SK-N-SH (cell line): ENCODE data around the gene RTN4RL1. TPM values are rescaled to one million over a fixed set of nuclear protein-coding genes. Genes with fewer than 3 reads are reported as not detected.

Experiments
- CTCF ChIA-PET: fragments of 300-600, 350-600 bp; formaldehyde crosslinking; extraction: SDS; loops from one replicate; lab custom pipeline; 2021; lab: Yijun Ruan, JAX
- POLR2A ChIA-PET: fragments of 350-600 bp; sonication (Branson Sonifier 250); formaldehyde crosslinking; extraction: SDS; loops from one replicate; lab custom pipeline; 2020; ENCODE audit warnings: antibody characterized with exemption, inconsistent platforms; lab: Yijun Ruan, JAX
- DNase-seq: peaks from one replicate; pipeline ENCODE4 v3.0.0; 2012
- H2AFZ ChIP-seq: fragments of 200-600 bp; sonication (generic); 2 replicates; pipeline ENCODE4 v1.8.1; 2016; ENCODE audit warnings: antibody characterized with exemption, mild to moderate bottlenecking, low read depth
- H3F3A ChIP-seq: fragments of 200-600 bp; sonication (generic); replicated peaks from 2 replicates; pipeline ENCODE3; 2016; ENCODE audit warnings: antibody characterized with exemption, mild to moderate bottlenecking; ENCODE audit not compliant: insufficient read depth
- H3K27ac ChIP-seq, 2 experiments: fragments of 200-500 bp in 1 of 2; fragments of 200-600 bp in 1 of 2; sonication (Bioruptor generic) in 1 of 2; sonication (generic), shearing (Covaris generic) in 1 of 2; 2 replicates each; pipeline versions ENCODE4 v1.5.1 to v1.6.1; 2014 to 2016; ENCODE audit warnings: low read depth in 2 of 2, inconsistent platforms in 1 of 2, low read length in 1 of 2, mild to moderate bottlenecking in 1 of 2, mixed read lengths in 1 of 2
- H3K27me3 ChIP-seq: fragments of 200-600 bp; sonication (generic), shearing (Covaris generic); 2 replicates; pipeline ENCODE4 v1.6.1; 2016; ENCODE audit warnings: mixed run types; ENCODE audit not compliant: insufficient read depth
- H3K36me3 ChIP-seq, 2 experiments: fragments of 200-500 bp in 1 of 2; fragments of 200-600 bp in 1 of 2; sonication (Bioruptor generic) in 1 of 2; sonication (generic) in 1 of 2; replicated peaks in 1 of 2; 2 replicates each; pipeline versions ENCODE3 to v1.5.1; 2014 to 2016; ENCODE audit warnings: low read length in 1 of 2, mild to moderate bottlenecking in 1 of 2; ENCODE audit not compliant: insufficient read depth in 2 of 2, control insufficient read depth in 1 of 2
- H3K4me1 ChIP-seq, 2 experiments: fragments of 200-500 bp in 1 of 2; fragments of 200-600 bp in 1 of 2; sonication (Bioruptor generic) in 1 of 2; sonication (generic), shearing (Covaris generic) in 1 of 2; 2 replicates each; pipeline versions ENCODE4 v1.5.1 to v1.6.1; 2014 to 2016; ENCODE audit warnings: low read depth in 1 of 2, low read length in 1 of 2, mixed run types in 1 of 2; ENCODE audit not compliant: insufficient read depth in 2 of 2, control insufficient read depth in 1 of 2
- H3K4me2 ChIP-seq: fragments of 200-600 bp; sonication (generic), shearing (Covaris generic); 2 replicates; pipeline ENCODE4 v1.6.1; 2017; ENCODE audit warnings: mixed run types
- H3K4me3 ChIP-seq, 2 experiments: fragments of 200-500 bp in 1 of 2; fragments of 200-600 bp in 1 of 2; sonication (Bioruptor generic) in 1 of 2; sonication (generic), shearing (Covaris generic) in 1 of 2; 2 replicates each; pipeline versions ENCODE4 v1.5.1 to v1.8.1; 2014 to 2016; ENCODE audit warnings: low read depth in 2 of 2, inconsistent platforms in 1 of 2, low read length in 1 of 2, mild to moderate bottlenecking in 1 of 2, mixed read lengths in 1 of 2, moderate library complexity in 1 of 2
- H3K79me2 ChIP-seq: fragments of 200-600 bp; sonication (generic); 2 replicates; pipeline ENCODE4 v1.8.1; 2017; ENCODE audit warnings: mild to moderate bottlenecking; ENCODE audit not compliant: insufficient read depth
- H3K9ac ChIP-seq: fragments of 200-600 bp; sonication (generic); 2 replicates; pipeline ENCODE4 v1.6.1; 2017; ENCODE audit warnings: mixed run types
- H3K9me2 ChIP-seq: fragments of 200-600 bp; sonication (generic); 2 replicates; pipeline ENCODE4 v1.6.1; 2017; ENCODE audit warnings: mixed run types
- H3K9me3 ChIP-seq: fragments of 200-600 bp; sonication (generic); 2 replicates; pipeline ENCODE4 v1.6.1; 2017; ENCODE audit warnings: mixed run types, mild to moderate bottlenecking, moderate library complexity
- H4K20me1 ChIP-seq: fragments of 200-600 bp; sonication (generic); 2 replicates; pipeline ENCODE4 v1.6.1; 2017; ENCODE audit warnings: mild to moderate bottlenecking, mixed run types; ENCODE audit not compliant: insufficient read depth
- CTCF ChIP-seq: fragments of 200-600 bp; sonication (generic); IDR thresholded peaks from 2 replicates; pipeline ENCODE4 v1.6.1; 2017; ENCODE audit warnings: antibody characterized with exemption, mild to moderate bottlenecking, moderate library complexity
- ELF1 ChIP-seq: IDR thresholded peaks from 2 replicates; pipeline ENCODE4 v1.4.0; 2012
- EP300 ChIP-seq, 2 experiments: IDR thresholded peaks; 2 replicates each; pipeline versions ENCODE4 v1.4.0 to v1.6.1; 2012; ENCODE audit warnings: borderline replicate concordance in 1 of 2, low read depth in 1 of 2, low read length in 1 of 2
- FOSL2 ChIP-seq: IDR thresholded peaks from 2 replicates; pipeline ENCODE4 v1.4.0; 2012; ENCODE audit warnings: low read depth, mild to moderate bottlenecking, moderate library complexity, borderline replicate concordance
- GABPA ChIP-seq: IDR thresholded peaks from 2 replicates; pipeline ENCODE4 v1.4.0; 2012; ENCODE audit warnings: low read depth, mild to moderate bottlenecking
- GATA2 ChIP-seq: sonication (generic); formaldehyde crosslinking; IDR thresholded peaks from 2 replicates; pipeline ENCODE4 v1.5.0; 2020; ENCODE audit warnings: mild to moderate bottlenecking, missing genetic modification reagents
- JUND ChIP-seq: IDR thresholded peaks from 2 replicates; pipeline ENCODE4 v1.4.0; 2012
- MXI1 ChIP-seq: IDR thresholded peaks from 2 replicates; pipeline ENCODE4 v1.6.1; 2012; ENCODE audit warnings: mild to moderate bottlenecking, low read depth, low read length, improper control_type of control experiment
- NFIC ChIP-seq: IDR thresholded peaks from 2 replicates; pipeline ENCODE4 v1.4.0; 2012; ENCODE audit warnings: borderline replicate concordance
- POLR2AphosphoS5 ChIP-seq: IDR thresholded peaks from 2 replicates; pipeline ENCODE4 v1.6.1; 2012; ENCODE audit warnings: low read depth, low read length
- RAD21 ChIP-seq: IDR thresholded peaks from 2 replicates; pipeline ENCODE4 v1.6.1; 2012; ENCODE audit warnings: mild to moderate bottlenecking, low read length
- RCOR1 ChIP-seq: fragments of 150-350 bp; IDR thresholded peaks from 2 replicates; pipeline ENCODE4 v1.6.1; 2017; ENCODE audit warnings: antibody characterized with exemption, low read length
- RFX5 ChIP-seq: IDR thresholded peaks from 2 replicates; pipeline ENCODE4 v1.6.1; 2012; ENCODE audit warnings: mild to moderate bottlenecking, improper control_type of control experiment, low read length
- SIN3A ChIP-seq: IDR thresholded peaks from 2 replicates; pipeline ENCODE4 v1.6.1; 2012; ENCODE audit warnings: low read depth, mild to moderate bottlenecking, low read length, moderate library complexity, borderline replicate concordance
- SMC3 ChIP-seq: IDR thresholded peaks from 2 replicates; pipeline ENCODE4 v1.6.1; 2012; ENCODE audit warnings: low read depth, low read length, improper control_type of control experiment
- TAF1 ChIP-seq: IDR thresholded peaks from 2 replicates; pipeline ENCODE4 v1.6.1; 2012; ENCODE audit warnings: low read depth, mild to moderate bottlenecking, low read length, moderate library complexity, borderline replicate concordance
- TEAD4 ChIP-seq: IDR thresholded peaks from 2 replicates; pipeline ENCODE4 v1.4.0; 2012; ENCODE audit warnings: mild to moderate bottlenecking, borderline replicate concordance; ENCODE audit not compliant: insufficient read depth
- USF1 ChIP-seq: IDR thresholded peaks from 2 replicates; pipeline ENCODE4 v1.4.0; 2012; ENCODE audit warnings: low read depth, borderline replicate concordance
- YY1 ChIP-seq: IDR thresholded peaks from 2 replicates; pipeline ENCODE4 v1.4.0; 2012; ENCODE audit warnings: low read depth, mild to moderate bottlenecking
- WGBS: methylation state at CpG from one replicate; pipeline ENCODE4 v1.1.6; 2017; ENCODE audit warnings: low lambda C conversion rate; 5-methylcytosine and 5-hydroxymethylcytosine counted together
- polyA plus RNA-seq, 3 experiments: library from polyadenylated mRNA; depleted of rRNA; stranded (reverse); fragments of >200 nt; gene quantifications; 2 replicates each; pipeline ENCODE4 v1.2.3, GENCODE V29; 2012

The RTN4RL1 gene
- polyA plus RNA-seq, 1 of the 3 experiments (the other 2 are of a cell fraction): 0.07 TPM

- DNase-seq: no peak
- Histone ChIP-seq H3K4me3 (no peak overlapping the region), H3K79me2 (no peaks in the 10 kb centered on the region), H3F3A (no peaks in the 10 kb centered on the region), H3K27me3 (0 out of 2 replicates have a peak, but pooled peaks cover under 1% of the 10 kb centered on the region), H3K9me3 (no peaks in the 10 kb centered on the region), H2AFZ (no peak overlapping the region), H3K36me3 (no peaks in the 10 kb centered on the region), H4K20me1 (no peaks in the 10 kb centered on the region), H3K4me2 (peak overlapping the region; percentile 62; the same call in 1 of the 2 replicates), H3K27ac (no peak overlapping the region), H3K4me1 (peaks cover 0 to 19% of the 10 kb centered on the region in 2 experiments; a peak in 1 of 4 replicates), H3K9ac (no peak overlapping the region), H3K9me2 (no peaks in the 10 kb centered on the region)
- ChIA-PET POLR2A (interaction anchor here (1.0 to 2.2 kb wide), 3 partner anchors 116 to 133 kb away, joined by 4 to 11 read pairs (median 4); partner anchors contain the start of gene RTN4RL1), CTCF (interaction anchor here (0.8 to 8.6 kb wide), 31 partner anchors 9 to 360 kb away, joined by 3 to 197 read pairs (median 4); partner anchors contain the start of genes DPH1, OVCA2 and RTN4RL1)
- TF ChIP-seq SMC3: no peak
- no peak for TF ChIP-seq RFX5
- TF ChIP-seq JUND: no peak
- no peak for TF ChIP-seq EP300 (IDR thresholded peaks at IDR 0.05; ENCODE audit: borderline replicate concordance in 1 of 2, low read depth in 1 of 2, low read length in 1 of 2)
- no peak for TF ChIP-seq FOSL2
- no peak for TF ChIP-seq CTCF
- no peak for TF ChIP-seq YY1
- TF ChIP-seq TAF1: no peak
- no peak for TF ChIP-seq NFIC
- no peak for TF ChIP-seq RAD21
- no peak for TF ChIP-seq MXI1
- no peak for TF ChIP-seq SIN3A
- no peak for TF ChIP-seq POLR2AphosphoS5
- WGBS: 62% methylated on average over 28 of the region's 49 CpGs
Measured at GRCh38 chr17:1907909-1908698, 117.0 kb downstream of the RTN4RL1 start.

GRCh38 chr17:1907216-1907631, 117.9 kb downstream of the RTN4RL1 start:
- POLR2A ChIA-PET: no interaction called here
- Histone ChIP-seq H3K4me3 (no peak overlapping the region), H3K79me2 (no peaks in the 10 kb centered on the region), H3K27ac (no peak overlapping the region), H3K9me2 (no peaks in the 10 kb centered on the region), H3K4me2 (no peak overlapping the region), H3K9ac (no peak overlapping the region), H3F3A (no peaks in the 10 kb centered on the region), H3K27me3 (no peaks in the 10 kb centered on the region), H2AFZ (no peak overlapping the region), H4K20me1 (no peaks in the 10 kb centered on the region), H3K36me3 (no peaks in the 10 kb centered on the region), H3K4me1 (peaks cover 0 to 19% of the 10 kb centered on the region in 2 experiments; a peak in 1 of 4 replicates), H3K9me3 (no peaks in the 10 kb centered on the region)
- CTCF ChIA-PET: interaction anchor here (1.0 to 8.6 kb wide), 5 partner anchors 25 to 338 kb away, joined by 3 to 99 read pairs (median 7); partner anchors contain the start of gene RTN4RL1
- WGBS: 81% methylated on average over 17 of the region's 17 CpGs
- no peak for DNase-seq
- TF ChIP-seq CTCF: no peak
- TF ChIP-seq GABPA: no peak
- no peak for TF ChIP-seq SMC3
- TF ChIP-seq USF1: no peak
- TF ChIP-seq ELF1: no peak
- TF ChIP-seq JUND: no peak
- TF ChIP-seq FOSL2: no peak
- no peak for TF ChIP-seq RCOR1
- TF ChIP-seq MXI1: no peak
- TF ChIP-seq EP300 (IDR thresholded peaks at IDR 0.05; ENCODE audit: borderline replicate concordance in 1 of 2, low read depth in 1 of 2, low read length in 1 of 2): no peak
- TF ChIP-seq GATA2 (CRISPR knock-in tag): no peak
- no peak for TF ChIP-seq TAF1
- no peak for TF ChIP-seq NFIC
- no peak for TF ChIP-seq TEAD4
